Gastrocnemius medialis (tissue), 4 donors: ENCODE results near the gene MDGA2. TPM values are rescaled to one million over a fixed set of nuclear protein-coding genes. Genes with fewer than 3 reads are reported as not detected.

Source experiments
- ATAC-seq, 2 donors: fragments of 150-250 bp; one replicate each; pipeline ENCODE4 v1.9.1; 2016
- DNase-seq, 2 donors: peaks; one replicate each; pipeline ENCODE4 v3.0.0-alpha.2; 2019
- H3K27ac ChIP-seq, 4 donors: fragments of 200-600 bp; sonication (generic); 1 replicate in 1 of 4; 2 replicates in 3 of 4; pipeline ENCODE4 v1.5.1; 2016 to 2018; ENCODE audit warnings: mild to moderate bottlenecking in 2 of 4, moderate library complexity in 1 of 4
- H3K27me3 ChIP-seq, 3 donors: fragments of 200-600 bp; sonication (generic) in 2 of 3; 1 replicate in 1 of 3; 2 replicates in 2 of 3; pipeline versions ENCODE4 v1.5.1 to v1.6.0; 2016 to 2019; ENCODE audit warnings: mild to moderate bottlenecking in 1 of 3, moderate library complexity in 1 of 3
- H3K36me3 ChIP-seq, 2 donors: fragments of 200-600 bp; sonication (generic) in 1 of 2; one replicate each; pipeline ENCODE4 v1.5.1; 2017 to 2018
- H3K4me1 ChIP-seq, 2 donors: fragments of 200-600 bp; sonication (generic) in 1 of 2; one replicate each; pipeline ENCODE4 v1.5.1; 2016 to 2017; ENCODE audit warnings: mild to moderate bottlenecking in 2 of 2
- H3K4me3 ChIP-seq, 4 donors: fragments of 200-600 bp; sonication (generic) in 3 of 4; 1 replicate in 1 of 4; 2 replicates in 3 of 4; pipeline ENCODE4 v1.5.1; 2016 to 2019; ENCODE audit warnings: mild to moderate bottlenecking in 2 of 4
- H3K9me3 ChIP-seq, 3 donors: fragments of 200-600 bp; sonication (generic) in 2 of 3; 1 replicate in 1 of 3; 2 replicates in 2 of 3; pipeline ENCODE4 v1.5.1; 2016 to 2019
- CTCF ChIP-seq, 5 experiments: fragments of 450-650 bp in 3 of 5; fragments of 200-600 bp in 2 of 5; sonication (generic) in 2 of 5; IDR thresholded peaks in 4 of 5; conservative IDR thresholded peaks in 1 of 5; 1 replicate in 4 of 5; 2 replicates in 1 of 5; pipeline ENCODE4 v1.5.1; 2016 to 2019; ENCODE audit warnings: antibody characterized with exemption in 5 of 5, mild to moderate bottlenecking in 3 of 5, moderate library complexity in 3 of 5
- POLR2A ChIP-seq, 2 donors: fragments of 450-650 bp; IDR thresholded peaks; one replicate each; pipeline ENCODE4 v1.6.1; 2017; ENCODE audit warnings: antibody characterized with exemption in 2 of 2, mild to moderate bottlenecking in 2 of 2, moderate library complexity in 2 of 2
- in situ Hi-C, 4 donors: fragments of 200-750 bp; cut with MboI; loops; one replicate each; pipeline versions ENCODE4 v1.15.0 to v1.8.0; 2017; ENCODE audit warnings: low sequenced_read_pairs in 4 of 4
- intact Hi-C: fragments of 100-400 bp; cut with DNase I; formaldehyde crosslinking; loops from one replicate; pipeline ENCODE4 v1.15.1; 2023; ENCODE audit warnings: low total_unique reads
- total RNA-seq, 4 donors: library from RNA; depleted of rRNA; stranded (reverse); fragments of >200 nt; gene quantifications; one replicate each; pipeline versions ENCODE4 v1.1.0 to v1.2.3, GENCODE V29; 2016

The MDGA2 gene
- total RNA-seq, 4 donors from 2014 or later, result not detected

- intact Hi-C loops (no loop called here), in situ Hi-C loops (no loop called here)
- TF ChIP-seq POLR2A (IDR thresholded peaks at IDR 0.05) (no peak), CTCF (IDR thresholded peaks at IDR 0.05 in 4 of 5, conservative IDR thresholded peaks at IDR 0.05 in 1 of 5) (no peak)
- ATAC-seq (no peak), DNase-seq (no peak)
- no peaks in the 10 kb centered on the region for H3K36me3 ChIP-seq
- no peaks in the 10 kb centered on the region for H3K27me3 ChIP-seq
- H3K27ac ChIP-seq, result no peak overlapping the region
- no peaks in the 10 kb centered on the region for H3K9me3 ChIP-seq
- H3K4me3 ChIP-seq, result no peak overlapping the region
- H3K4me1 ChIP-seq, result no peaks in the 10 kb centered on the region
These were observed 526.1 kb downstream of the MDGA2 start for GRCh38 chr14:47149326-47149725.

- Histone ChIP-seq H3K27me3 (no peaks in the 10 kb centered on the region), H3K9me3 (no peaks in the 10 kb centered on the region), H3K27ac (no peak overlapping the region), H3K4me3 (no peak overlapping the region), H3K36me3 (no peaks in the 10 kb centered on the region), H3K4me1 (no peaks in the 10 kb centered on the region)
- ATAC-seq (no peak), DNase-seq (no peak)
- in situ Hi-C loops, result no loop called here
- intact Hi-C loops, result no loop called here
- no peak for TF ChIP-seq CTCF (IDR thresholded peaks at IDR 0.05 in 4 of 5, conservative IDR thresholded peaks at IDR 0.05 in 1 of 5)
- TF ChIP-seq POLR2A (IDR thresholded peaks at IDR 0.05), result no peak
These were observed 526.7 kb downstream of the MDGA2 start for GRCh38 chr14:47148686-47149085.

GRCh38 chr14:47120645-47121044 lies 554.8 kb downstream of the MDGA2 start:
- Histone ChIP-seq H3K4me3 (no peak overlapping the region), H3K27me3 (no peaks in the 10 kb centered on the region), H3K9me3 (no peaks in the 10 kb centered on the region), H3K27ac (no peak overlapping the region), H3K36me3 (no peaks in the 10 kb centered on the region), H3K4me1 (no peaks in the 10 kb centered on the region)
- intact Hi-C loops, result no loop called here
- TF ChIP-seq POLR2A (IDR thresholded peaks at IDR 0.05), result no peak
- in situ Hi-C loops, result no loop called here
- no peak for DNase-seq
- ATAC-seq, result no peak

GRCh38 chr14:47103771-47104170 lies 571.6 kb downstream of the MDGA2 start:
- Histone ChIP-seq H3K4me1 (no peaks in the 10 kb centered on the region), H3K27me3 (no peaks in the 10 kb centered on the region), H3K36me3 (no peaks in the 10 kb centered on the region), H3K4me3 (no peak overlapping the region), H3K27ac (no peak overlapping the region), H3K9me3 (no peaks in the 10 kb centered on the region)
- TF ChIP-seq POLR2A (IDR thresholded peaks at IDR 0.05) (no peak), CTCF (IDR thresholded peaks at IDR 0.05 in 4 of 5, conservative IDR thresholded peaks at IDR 0.05 in 1 of 5) (no peak)
- intact Hi-C loops, result no loop called here
- ATAC-seq (no peak), DNase-seq (no peak)
- in situ Hi-C loops, result no loop called here

GRCh38 chr14:47102472-47102871 lies 572.9 kb downstream of the MDGA2 start:
- Histone ChIP-seq H3K4me1 (no peaks in the 10 kb centered on the region), H3K4me3 (no peak overlapping the region), H3K27ac (no peak overlapping the region), H3K27me3 (no peaks in the 10 kb centered on the region), H3K36me3 (no peaks in the 10 kb centered on the region), H3K9me3 (no peaks in the 10 kb centered on the region)
- intact Hi-C loops, result no loop called here
- TF ChIP-seq CTCF (IDR thresholded peaks at IDR 0.05 in 4 of 5, conservative IDR thresholded peaks at IDR 0.05 in 1 of 5) (no peak), POLR2A (IDR thresholded peaks at IDR 0.05) (no peak)
- ATAC-seq, result no peak
- no peak for DNase-seq
- in situ Hi-C loops, result no loop called here
